ENCODE data around the gene SRC. TPM values are rescaled to one million over a fixed set of nuclear protein-coding genes. Genes with fewer than 3 reads are reported as not detected.

SRC gene
- total RNA-seq, 1 experiment from 2014 or later: 7.6 TPM

- no peak for DNase-seq (ENCODE audit: low read depth in 1 of 2, low spot score in 2 of 2)
- H3K9me3 ChIP-seq (replicated peaks): no peaks in the 10 kb centered on the region
- no peak overlapping the region for H3K27ac ChIP-seq
- no peaks in the 10 kb centered on the region for H3K36me3 ChIP-seq
- peak overlapping the region; percentile 19; the same call in 1 of the 2 replicates for H3K4me3 ChIP-seq
- 0 out of 2 replicates have a peak, but pooled peaks cover 7% of the 10 kb centered on the region for H3K27me3 ChIP-seq (replicated peaks)
- peaks cover 12% of the 10 kb centered on the region for H3K4me1 ChIP-seq (replicated peaks)
Observed at GRCh38 chr20:37407019-37407566, 61.2 kb downstream of the SRC start.

GRCh38 chr20:37407573-37408002 is 61.6 kb downstream of the SRC start:
- H3K4me1 ChIP-seq (replicated peaks): peaks cover 17% of the 10 kb centered on the region
- H3K36me3 ChIP-seq: no peaks in the 10 kb centered on the region
- H3K9me3 ChIP-seq (replicated peaks): no peaks in the 10 kb centered on the region
- H3K27ac ChIP-seq: no peak overlapping the region
- H3K27me3 ChIP-seq (replicated peaks): 0 out of 2 replicates have a peak, but pooled peaks cover 7% of the 10 kb centered on the region
- no peak for DNase-seq (ENCODE audit: low read depth in 1 of 2, low spot score in 2 of 2)
- no peak overlapping the region for H3K4me3 ChIP-seq

DNA sequence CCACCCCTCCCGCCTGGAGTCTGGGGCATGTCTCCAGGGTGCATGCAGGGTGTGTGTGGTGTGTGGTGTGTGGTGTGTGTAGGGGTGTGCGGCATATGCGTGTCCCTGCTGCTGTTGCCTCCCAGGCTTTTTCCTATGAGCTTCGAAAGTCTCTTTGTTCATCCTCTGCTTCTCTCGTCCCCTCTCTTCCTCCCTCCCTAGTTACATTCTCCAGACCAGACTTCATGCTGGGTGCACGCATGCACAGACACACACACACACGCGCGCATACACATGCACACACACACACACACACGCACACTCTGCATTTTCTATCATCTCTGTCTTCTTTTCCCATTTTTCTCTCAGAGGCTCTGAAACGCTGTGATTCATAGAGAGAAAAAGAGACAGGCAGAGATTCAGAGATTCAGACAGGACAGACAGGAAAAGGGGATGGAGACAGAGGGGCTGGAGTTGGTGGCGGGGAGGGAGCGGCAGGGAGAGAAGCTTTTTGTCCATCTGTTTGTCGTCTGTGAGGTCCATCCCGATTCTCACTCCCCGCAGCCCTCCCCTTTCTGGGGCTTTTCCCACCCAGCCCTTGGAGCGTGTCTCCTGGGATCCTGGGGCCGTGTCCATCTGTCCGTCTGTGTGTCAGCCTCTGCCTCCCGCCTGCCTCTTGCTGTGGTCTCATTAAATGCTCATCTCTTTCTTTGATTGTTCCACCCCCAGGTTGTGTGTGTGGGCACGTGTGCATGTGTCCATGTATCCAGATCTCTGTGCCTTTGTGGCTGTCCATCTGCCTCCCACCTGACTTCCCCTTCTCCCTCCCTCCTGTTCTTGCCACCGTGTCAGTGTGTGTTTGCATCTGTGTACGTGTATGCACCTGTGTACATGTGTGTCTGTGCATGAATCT is 62.6 kb downstream of the SRC start:
- DNase-seq (ENCODE audit: low read depth in 1 of 2, low spot score in 2 of 2): no peak
- no peaks in the 10 kb centered on the region for H3K9me3 ChIP-seq (replicated peaks)
- 0 out of 2 replicates have a peak, but pooled peaks cover 7% of the 10 kb centered on the region for H3K27me3 ChIP-seq (replicated peaks)
- no peaks in the 10 kb centered on the region for H3K36me3 ChIP-seq
- no peak overlapping the region for H3K4me3 ChIP-seq
- no peak overlapping the region for H3K27ac ChIP-seq
- peaks cover 18% of the 10 kb centered on the region for H3K4me1 ChIP-seq (replicated peaks)

GRCh38 chr20:37411408-37412219 is 65.7 kb downstream of the SRC start:
- H3K4me3 ChIP-seq: peak overlapping the region; percentile 31
- peaks cover 12% of the 10 kb centered on the region for H3K4me1 ChIP-seq (replicated peaks)
- no peaks in the 10 kb centered on the region for H3K9me3 ChIP-seq (replicated peaks)
- H3K36me3 ChIP-seq: no peaks in the 10 kb centered on the region
- no peak overlapping the region for H3K27ac ChIP-seq
- H3K27me3 ChIP-seq (replicated peaks): 0 out of 2 replicates have a peak, but pooled peaks cover 7% of the 10 kb centered on the region
- peak in 1 of 2 experiments; percentile 16 for DNase-seq (ENCODE audit: low read depth in 1 of 2, low spot score in 2 of 2)

GRCh38 chr20:37413023-37413334 is 67.0 kb downstream of the SRC start:
- H3K4me3 ChIP-seq: no peak overlapping the region
- H3K36me3 ChIP-seq: no peaks in the 10 kb centered on the region
- H3K4me1 ChIP-seq (replicated peaks): peaks cover 14% of the 10 kb centered on the region
- no peak for DNase-seq (ENCODE audit: low read depth in 1 of 2, low spot score in 2 of 2)
- peaks cover 9% of the 10 kb centered on the region; the same call in 1 of the 2 replicates for H3K27me3 ChIP-seq (replicated peaks)
- no peaks in the 10 kb centered on the region for H3K9me3 ChIP-seq (replicated peaks)
- no peak overlapping the region for H3K27ac ChIP-seq

- H3K4me1 ChIP-seq (replicated peaks): peaks cover 17% of the 10 kb centered on the region
- H3K36me3 ChIP-seq: no peaks in the 10 kb centered on the region
- DNase-seq (ENCODE audit: low read depth in 1 of 2, low spot score in 2 of 2): no peak
- H3K9me3 ChIP-seq (replicated peaks): no peaks in the 10 kb centered on the region
- no peak overlapping the region for H3K4me3 ChIP-seq
- no peak overlapping the region for H3K27ac ChIP-seq
- H3K27me3 ChIP-seq (replicated peaks): peaks cover 12% of the 10 kb centered on the region
Observed at GRCh38 chr20:37413379-37413778, 67.4 kb downstream of the SRC start.

DNA sequence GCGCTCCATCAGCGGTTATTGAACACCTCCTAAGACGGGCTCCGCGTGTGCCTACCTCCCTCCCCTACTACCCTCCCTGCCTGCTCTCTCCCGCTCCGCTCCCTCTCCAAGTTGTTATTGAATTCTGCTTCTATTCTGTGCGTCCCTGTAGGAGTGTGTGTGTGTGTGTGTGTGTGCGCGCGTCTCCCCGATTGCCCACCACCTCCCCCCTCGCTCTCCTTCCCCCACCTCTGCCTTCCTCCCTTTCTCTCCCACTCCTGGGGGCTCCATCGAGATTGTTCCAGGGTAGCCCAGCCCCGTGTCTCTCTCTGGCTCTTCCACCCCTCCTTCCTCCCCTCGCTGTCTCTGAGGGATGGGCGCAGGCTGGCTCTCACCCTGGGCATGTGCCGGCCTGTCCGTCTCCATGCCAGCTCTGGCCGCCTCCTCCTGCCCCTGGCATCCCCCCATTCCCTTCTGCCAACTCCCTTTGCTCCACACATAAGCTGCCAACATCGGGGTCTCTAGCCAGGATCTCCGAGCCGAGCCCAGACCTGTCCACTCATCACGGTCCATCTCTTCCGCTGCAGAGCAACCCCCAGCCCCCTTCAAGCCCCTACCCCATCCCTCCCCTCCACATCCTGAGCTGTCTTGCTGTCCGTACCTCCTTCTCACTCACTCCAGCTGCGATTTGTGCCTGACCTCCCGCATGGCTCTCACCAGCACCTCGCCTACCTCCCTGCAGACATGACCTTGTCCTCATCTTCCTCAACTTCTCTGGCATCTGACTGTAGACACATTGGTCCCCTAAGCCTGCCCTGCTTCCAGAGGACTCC is 68.5 kb downstream of the SRC start:
- Histone ChIP-seq H3K9me3 (replicated peaks) (no peaks in the 10 kb centered on the region), H3K27ac (no peak overlapping the region), H3K4me1 (replicated peaks) (peaks cover 17% of the 10 kb centered on the region), H3K4me3 (no peak overlapping the region), H3K36me3 (no peaks in the 10 kb centered on the region), H3K27me3 (replicated peaks) (peaks cover 17% of the 10 kb centered on the region)
- no peak for DNase-seq (ENCODE audit: low read depth in 1 of 2, low spot score in 2 of 2)

GRCh38 chr20:37415118-37416085 is 69.5 kb downstream of the SRC start:
- Histone ChIP-seq H3K9me3 (replicated peaks) (no peaks in the 10 kb centered on the region), H3K4me3 (no peak overlapping the region), H3K36me3 (no peaks in the 10 kb centered on the region), H3K27me3 (replicated peaks) (peaks cover 18% of the 10 kb centered on the region), H3K4me1 (replicated peaks) (peaks cover 17% of the 10 kb centered on the region), H3K27ac (no peak overlapping the region)
- no peak for DNase-seq (ENCODE audit: low read depth in 1 of 2, low spot score in 2 of 2)

- no peaks in the 10 kb centered on the region for H3K9me3 ChIP-seq (replicated peaks)
- no peak overlapping the region for H3K27ac ChIP-seq
- peaks cover 17% of the 10 kb centered on the region for H3K4me1 ChIP-seq (replicated peaks)
- DNase-seq (ENCODE audit: low read depth in 1 of 2, low spot score in 2 of 2): no peak
- H3K4me3 ChIP-seq: no peak overlapping the region
- peaks cover 25% of the 10 kb centered on the region for H3K27me3 ChIP-seq (replicated peaks)
- no peaks in the 10 kb centered on the region for H3K36me3 ChIP-seq
Observed at GRCh38 chr20:37416100-37416847, 70.3 kb downstream of the SRC start.

DNA sequence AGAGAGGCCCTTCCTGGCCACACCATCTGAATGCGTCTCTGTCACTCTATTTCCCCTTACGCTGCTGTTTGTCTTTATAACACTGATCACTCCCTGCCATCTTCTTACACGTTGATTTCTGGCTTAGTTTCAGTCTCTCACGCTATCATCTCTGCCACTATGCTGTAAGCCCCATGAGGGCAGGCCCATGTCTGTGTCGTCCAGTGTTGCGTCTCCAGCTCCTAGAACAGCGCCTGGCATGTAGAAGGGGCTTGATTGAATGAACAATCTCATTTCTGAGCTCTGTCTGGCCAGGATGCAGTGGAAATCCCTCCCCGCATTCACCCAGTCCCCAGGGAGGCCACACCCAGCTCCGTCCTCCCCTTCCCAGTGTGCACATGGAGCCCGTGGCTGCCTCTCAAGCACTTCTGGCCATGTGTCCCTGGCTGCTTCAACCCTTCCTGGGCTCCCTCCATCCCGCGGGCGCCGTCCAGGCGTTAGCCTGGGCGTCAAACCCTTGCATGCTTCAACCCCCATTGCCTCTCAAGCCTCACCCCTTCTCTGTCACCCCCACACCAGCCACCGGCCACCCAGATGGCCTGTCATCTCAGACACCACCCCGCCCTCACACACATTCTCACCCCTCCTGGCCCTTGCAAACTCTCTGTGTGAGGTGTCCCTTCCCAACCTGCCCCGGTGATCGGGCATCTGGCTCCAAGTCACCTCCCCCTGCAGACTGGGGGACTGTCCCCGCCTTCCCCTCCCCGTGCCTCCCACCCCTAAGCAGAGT is 71.1 kb downstream of the SRC start:
- peaks cover 27% of the 10 kb centered on the region for H3K27me3 ChIP-seq (replicated peaks)
- H3K9me3 ChIP-seq (replicated peaks): no peaks in the 10 kb centered on the region
- DNase-seq (ENCODE audit: low read depth in 1 of 2, low spot score in 2 of 2): no peak
- H3K27ac ChIP-seq: no peak overlapping the region
- no peak overlapping the region for H3K4me3 ChIP-seq
- peaks cover 16% of the 10 kb centered on the region for H3K4me1 ChIP-seq (replicated peaks)
- no peaks in the 10 kb centered on the region for H3K36me3 ChIP-seq
